ENCODE results near the gene AVPR2.

GRCh38 chrX:153905481-153906095, 1.1 kb downstream of the AVPR2 start:
- no peak for TF ChIP-seq EZH2 (IDR thresholded peaks at IDR 0.05)
- no peak for TF ChIP-seq CTCF (IDR thresholded peaks at IDR 0.05)

Measured in neural progenitor cell (in vitro differentiated cells).